Neural crest cell (in vitro differentiated cells): ENCODE results near the gene WWP2. TPM values are rescaled to one million over a fixed set of nuclear protein-coding genes. Genes with fewer than 3 reads are reported as not detected.
A peak's percentile ranks its signal among the peaks of the same experiment; 100 is the strongest.

Experiments
- DNase-seq: peaks from one replicate; pipeline ENCODE4 v3.0.0; 2021; ENCODE audit warnings: low read depth, mixed read lengths, low spot score
- H3K27ac Mint-ChIP-seq: one replicate; pipeline ENCODE4 v1.8.0; 2021; ENCODE audit warnings: mild to moderate bottlenecking, mixed read lengths; ENCODE audit not compliant: unreplicated experiment
- H3K27me3 Mint-ChIP-seq: 2 replicates; pipeline ENCODE4 v1.8.0; 2021; ENCODE audit warnings: low read depth, mild to moderate bottlenecking, mixed read lengths
- H3K36me3 Mint-ChIP-seq: 2 replicates; pipeline ENCODE4 v1.8.0; 2021; ENCODE audit warnings: low read depth, mild to moderate bottlenecking, mixed read lengths
- H3K4me1 Mint-ChIP-seq: 2 replicates; pipeline ENCODE4 v1.8.0; 2021; ENCODE audit warnings: mixed read lengths
- H3K4me3 Mint-ChIP-seq: one replicate; pipeline ENCODE4 v1.8.0; 2021; ENCODE audit warnings: mild to moderate bottlenecking, mixed read lengths
- H3K9me3 Mint-ChIP-seq: 2 replicates; pipeline ENCODE4 v1.8.0; 2021; ENCODE audit warnings: mixed read lengths
- total RNA-seq: library from RNA; stranded (reverse); gene quantifications from 2 replicates; pipeline ENCODE4 v1.2.1, GENCODE V29; 2021
- TF ChIP-seq, protein P1 (sequence below): fragments of 200-600 bp; sonication (generic); conservative IDR thresholded peaks from 2 replicates; pipeline ENCODE4 v1.5.0; 2021; ENCODE audit warnings: antibody characterized with exemption, mild to moderate bottlenecking

The WWP2 gene
- total RNA-seq, 1 donor from 2014 or later = 48.7 TPM

DNA sequence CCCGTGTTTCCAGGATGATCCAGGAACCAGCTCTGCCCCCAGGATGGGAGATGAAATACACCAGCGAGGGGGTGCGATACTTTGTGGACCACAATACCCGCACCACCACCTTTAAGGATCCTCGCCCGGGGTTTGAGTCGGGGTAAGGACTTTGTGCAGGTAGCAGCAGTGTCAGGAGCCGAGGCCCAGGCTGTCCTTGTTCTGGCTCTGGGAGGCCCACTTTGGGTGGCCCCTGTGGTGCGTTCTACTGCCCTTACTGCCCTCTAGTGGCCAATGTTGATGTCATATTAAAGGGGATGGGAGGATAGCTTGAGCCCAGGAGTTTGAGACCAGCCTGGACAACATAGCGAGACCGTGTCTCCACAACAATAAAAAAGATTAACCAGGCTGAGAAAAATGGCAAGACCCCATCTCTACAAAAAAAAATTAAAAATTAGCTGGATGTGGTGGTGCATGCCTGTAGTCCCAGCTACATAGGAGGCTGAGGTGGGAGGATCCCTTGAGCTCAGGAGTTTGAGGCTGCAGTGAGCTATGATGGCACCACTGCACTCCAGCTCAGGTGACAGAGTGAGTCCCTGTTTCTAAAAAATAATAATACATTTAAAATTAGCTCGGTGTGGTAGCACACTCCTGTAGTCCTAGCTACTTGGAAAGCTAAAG, 168.1 kb downstream of the WWP2 start:
- TF ChIP-seq, protein P1, sequence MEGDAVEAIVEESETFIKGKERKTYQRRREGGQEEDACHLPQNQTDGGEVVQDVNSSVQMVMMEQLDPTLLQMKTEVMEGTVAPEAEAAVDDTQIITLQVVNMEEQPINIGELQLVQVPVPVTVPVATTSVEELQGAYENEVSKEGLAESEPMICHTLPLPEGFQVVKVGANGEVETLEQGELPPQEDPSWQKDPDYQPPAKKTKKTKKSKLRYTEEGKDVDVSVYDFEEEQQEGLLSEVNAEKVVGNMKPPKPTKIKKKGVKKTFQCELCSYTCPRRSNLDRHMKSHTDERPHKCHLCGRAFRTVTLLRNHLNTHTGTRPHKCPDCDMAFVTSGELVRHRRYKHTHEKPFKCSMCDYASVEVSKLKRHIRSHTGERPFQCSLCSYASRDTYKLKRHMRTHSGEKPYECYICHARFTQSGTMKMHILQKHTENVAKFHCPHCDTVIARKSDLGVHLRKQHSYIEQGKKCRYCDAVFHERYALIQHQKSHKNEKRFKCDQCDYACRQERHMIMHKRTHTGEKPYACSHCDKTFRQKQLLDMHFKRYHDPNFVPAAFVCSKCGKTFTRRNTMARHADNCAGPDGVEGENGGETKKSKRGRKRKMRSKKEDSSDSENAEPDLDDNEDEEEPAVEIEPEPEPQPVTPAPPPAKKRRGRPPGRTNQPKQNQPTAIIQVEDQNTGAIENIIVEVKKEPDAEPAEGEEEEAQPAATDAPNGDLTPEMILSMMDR = peak; percentile 79
- H3K4me1 Mint-ChIP-seq = peaks cover 26% of the 10 kb centered on the region
- H3K4me3 Mint-ChIP-seq = no peak overlapping the region
- peaks cover 7% of the 10 kb centered on the region for H3K36me3 Mint-ChIP-seq
- no peaks in the 10 kb centered on the region for H3K27me3 Mint-ChIP-seq
- DNase-seq = peak; percentile 61
- no peak overlapping the region for H3K27ac Mint-ChIP-seq
- no peaks in the 10 kb centered on the region for H3K9me3 Mint-ChIP-seq

DNA sequence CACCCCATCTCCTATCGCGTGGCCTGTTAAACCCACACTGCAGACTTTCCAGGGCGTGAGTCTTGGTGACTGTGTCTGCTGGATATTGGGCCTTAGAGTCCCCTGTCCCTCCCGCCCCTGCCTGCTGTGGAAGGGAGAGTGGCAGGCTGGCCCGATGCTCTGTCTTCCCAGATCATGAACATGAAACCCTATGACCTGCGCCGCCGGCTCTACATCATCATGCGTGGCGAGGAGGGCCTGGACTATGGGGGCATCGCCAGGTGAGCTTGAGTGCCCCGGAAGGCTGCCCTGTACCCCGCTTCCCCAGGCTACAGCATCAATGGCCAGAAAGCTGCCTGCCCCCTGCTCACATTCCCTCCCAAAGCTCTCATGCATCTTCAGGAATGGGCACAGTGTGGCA, 169.5 kb downstream of the WWP2 start:
- H3K36me3 Mint-ChIP-seq = peaks cover 2% of the 10 kb centered on the region
- H3K4me1 Mint-ChIP-seq = peaks cover 15% of the 10 kb centered on the region
- TF ChIP-seq, protein P1 = no peak
- no peak overlapping the region for H3K27ac Mint-ChIP-seq
- no peaks in the 10 kb centered on the region for H3K27me3 Mint-ChIP-seq
- H3K4me3 Mint-ChIP-seq = no peak overlapping the region
- no peaks in the 10 kb centered on the region for H3K9me3 Mint-ChIP-seq
- DNase-seq = no peak

DNA sequence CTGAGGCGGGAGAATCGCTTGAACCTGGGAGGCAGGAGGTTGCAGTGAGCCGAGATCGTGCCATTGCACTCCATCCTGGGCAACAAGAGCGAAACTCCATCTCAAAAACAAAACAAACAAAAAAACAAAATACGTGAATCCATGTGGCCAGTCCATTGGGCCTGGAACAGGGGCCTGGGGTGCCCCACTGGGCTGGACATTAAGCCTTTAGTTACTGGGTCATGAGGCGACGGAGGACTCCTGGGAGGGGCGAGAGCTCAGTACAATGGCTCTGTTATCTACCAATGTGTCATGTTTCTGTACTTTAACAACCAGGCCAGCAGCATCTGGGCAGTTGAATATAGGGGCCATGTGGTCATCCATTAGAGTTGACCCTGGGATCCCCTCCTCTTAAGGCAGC, 170.1 kb downstream of the WWP2 start:
- peaks cover 2% of the 10 kb centered on the region for H3K36me3 Mint-ChIP-seq
- H3K9me3 Mint-ChIP-seq = no peaks in the 10 kb centered on the region
- peaks cover 14% of the 10 kb centered on the region for H3K4me1 Mint-ChIP-seq
- DNase-seq = no peak
- TF ChIP-seq, protein P1 = no peak
- H3K27me3 Mint-ChIP-seq = no peaks in the 10 kb centered on the region
- H3K4me3 Mint-ChIP-seq = no peak overlapping the region
- H3K27ac Mint-ChIP-seq = peak overlapping the region; percentile 50

DNA sequence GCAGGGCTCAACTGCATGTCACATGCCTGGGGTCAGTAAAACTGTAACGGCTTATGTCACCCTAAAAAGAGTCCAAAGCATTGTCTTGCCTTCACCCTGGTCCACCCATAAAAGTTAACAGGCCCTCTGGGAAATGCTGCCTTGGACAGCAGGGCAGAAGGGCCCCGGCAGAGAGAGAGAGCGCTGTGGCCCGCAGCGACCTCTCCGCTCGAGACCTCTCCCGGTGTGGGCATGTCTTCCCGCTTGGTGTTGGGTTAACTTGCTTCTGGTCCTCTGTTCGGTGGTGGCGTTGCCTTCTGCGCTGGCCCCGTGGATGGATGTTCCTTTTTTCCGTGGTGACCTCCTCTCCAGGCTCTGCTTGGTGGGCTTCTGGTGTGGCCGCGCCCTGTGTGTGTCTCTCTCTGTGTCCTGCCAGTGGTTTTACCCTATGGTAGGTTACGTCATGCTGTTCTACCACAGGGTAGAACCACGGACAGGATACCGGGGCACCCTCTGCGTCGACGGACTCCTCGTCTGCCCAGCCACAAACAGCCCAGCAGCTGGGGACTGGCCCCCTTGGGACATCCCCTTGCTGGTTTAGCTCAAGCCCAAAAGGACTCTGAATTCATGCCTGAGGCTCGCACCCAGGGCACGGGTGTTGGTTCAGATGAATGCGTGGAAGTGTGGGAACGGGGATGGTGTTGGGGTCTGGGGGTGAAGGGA, 170.7 kb downstream of the WWP2 start:
- H3K4me3 Mint-ChIP-seq = no peak overlapping the region
- DNase-seq = no peak
- peaks cover 2% of the 10 kb centered on the region for H3K36me3 Mint-ChIP-seq
- H3K4me1 Mint-ChIP-seq = peaks cover 14% of the 10 kb centered on the region
- no peaks in the 10 kb centered on the region for H3K27me3 Mint-ChIP-seq
- no peaks in the 10 kb centered on the region for H3K9me3 Mint-ChIP-seq
- TF ChIP-seq, protein P1 = no peak
- peak overlapping the region; percentile 62 for H3K27ac Mint-ChIP-seq

DNA sequence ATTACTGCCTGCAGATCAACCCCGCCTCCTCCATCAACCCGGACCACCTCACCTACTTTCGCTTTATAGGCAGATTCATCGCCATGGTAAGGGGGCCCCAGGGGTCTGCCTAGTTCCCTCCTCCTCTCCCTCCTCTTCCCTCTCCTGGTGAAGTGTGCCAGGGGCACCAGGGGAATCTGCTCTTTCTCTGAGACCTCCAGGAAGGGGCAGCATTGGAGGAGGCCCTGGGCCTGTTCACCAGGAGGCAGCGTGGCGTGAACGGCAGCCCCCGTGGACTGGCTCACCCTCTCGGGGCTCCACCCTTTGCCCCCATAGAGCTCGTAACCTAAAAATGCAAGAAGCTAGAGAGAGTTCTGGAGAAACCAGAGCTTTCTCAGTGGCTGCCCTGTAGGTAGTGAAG, 171.9 kb downstream of the WWP2 start:
- H3K4me1 Mint-ChIP-seq = peaks cover 14% of the 10 kb centered on the region
- no peaks in the 10 kb centered on the region for H3K9me3 Mint-ChIP-seq
- peak overlapping the region; percentile 40 for H3K27ac Mint-ChIP-seq
- H3K4me3 Mint-ChIP-seq = no peak overlapping the region
- H3K36me3 Mint-ChIP-seq = peaks cover 2% of the 10 kb centered on the region
- no peaks in the 10 kb centered on the region for H3K27me3 Mint-ChIP-seq
- DNase-seq = no peak
- TF ChIP-seq, protein P1 = no peak
